Adrenal gland (tissue), 12 donors: ENCODE measurements around the gene SERPINA1. TPM values are rescaled to one million over a fixed set of nuclear protein-coding genes. Genes with fewer than 3 reads are reported as not detected.

Experiments
- DNase-seq, 7 donors: peaks; one replicate each; pipeline ENCODE4 v3.0.0-alpha.2; 2019 to 2020
- H3K27ac ChIP-seq, 5 donors: fragments of 200-600 bp; sonication (generic) in 4 of 5; 1 replicate in 3 of 5; 2 replicates in 2 of 5; pipeline versions ENCODE4 v1.5.1 to v1.8.0; 2016 to 2020; ENCODE audit warnings: mild to moderate bottlenecking in 1 of 5
- H3K27me3 ChIP-seq: fragments of 200-600 bp; 2 replicates; pipeline ENCODE4 v1.8.0; 2021
- H3K36me3 ChIP-seq, 2 donors: fragments of 200-600 bp; replicated peaks in 1 of 2; 1 replicate in 1 of 2; 2 replicates in 1 of 2; pipeline versions ENCODE4 v1.5.1 to v1.8.0; 2018 to 2022
- H3K4me1 ChIP-seq, 2 donors: fragments of 200-600 bp; replicated peaks in 1 of 2; 1 replicate in 1 of 2; 2 replicates in 1 of 2; pipeline versions ENCODE4 v1.5.1 to v1.8.0; 2018 to 2021
- H3K4me3 ChIP-seq, 4 donors: fragments of 200-600 bp; sonication (generic) in 3 of 4; one replicate each; pipeline ENCODE4 v1.5.1; 2016 to 2018
- H3K9me3 ChIP-seq, 3 donors: fragments of 200-600 bp; sonication (generic) in 1 of 3; replicated peaks in 1 of 3; 1 replicate in 2 of 3; 2 replicates in 1 of 3; pipeline versions ENCODE4 v1.5.1 to v1.8.0; 2016 to 2021
- CTCF ChIP-seq, 6 experiments: fragments of 450-650 bp in 4 of 6; fragments of 200-600 bp in 2 of 6; sonication (generic) in 1 of 6; IDR thresholded peaks; 1 replicate in 5 of 6; 2 replicates in 1 of 6; pipeline versions ENCODE4 v1.5.1 to v1.8.0; 2016 to 2021; ENCODE audit warnings: antibody characterized with exemption in 6 of 6, mild to moderate bottlenecking in 2 of 6, moderate library complexity in 1 of 6
- POLR2A ChIP-seq, 2 donors: fragments of 450-650 bp; IDR thresholded peaks; one replicate each; pipeline ENCODE4 v1.6.1; 2017; ENCODE audit warnings: antibody characterized with exemption in 2 of 2, mild to moderate bottlenecking in 2 of 2, moderate library complexity in 1 of 2
- WGBS, 4 donors: extraction: QIAGEN DNeasy Blood & Tissue Kit in 2 of 4; methylation state at CpG; one replicate each; pipeline versions ENCODE4 v1.1.5 to v1.1.7; 2013 to 2017; 5-methylcytosine and 5-hydroxymethylcytosine counted together
- intact Hi-C, 2 donors: fragments of 100-400 bp; cut with DNase I; formaldehyde crosslinking; loops; one replicate each; pipeline versions ENCODE4 v1.14.1 to v1.15.0; 2022 to 2023
- polyA plus RNA-seq, 3 donors: library from polyadenylated mRNA; stranded (reverse); fragments of 200-250 nt in 2 of 3; fragments of 350-450 nt in 1 of 3; fragmentation: Illumina TruSeq in 1 of 3; extraction: RNeasy Lipid Tissue Mini Kit (QIAGEN cat#74804) in 1 of 3; gene quantifications; one replicate each; pipeline ENCODE4 v1.2.3, GENCODE V29; 2013 to 2014
- total RNA-seq, 9 donors: library from RNA; depleted of rRNA in 4 of 9; stranded (reverse); fragments of >200 nt in 4 of 9; fragments of 120-200 nt in 1 of 9; fragmentation: NEBNext Ultra II Directional in 1 of 9; extraction: Animal tissue kit (Norgen Biotek cat#: 25700) in 1 of 9; gene quantifications; one replicate each; pipeline versions ENCODE4 v1.1.0 to v1.2.4, GENCODE V29; 2013 to 2023
- donor health status: healthy with polysubstance abuse.
- donor health status: Bipolar disorder and iron deficiency.
- donor health status: DM: yes; HTN: yes; CAD: no.
- donor health status: DM: no; HTN: no; CAD: no.
- donor health status: DM: no; HTN: no; CAD: no.
- donor health status: DM: yes; HTN: yes; CAD: no.

Gene SERPINA1
- total and polyA plus RNA-seq, 12 donors = 1.6 to 60.1 (median 13.9) TPM

- Histone ChIP-seq H3K4me3 (no peak overlapping the region), H3K27ac (no peak overlapping the region), H3K27me3 (no peaks in the 10 kb centered on the region), H3K4me1 (no peaks in the 10 kb centered on the region), H3K9me3 (no peaks in the 10 kb centered on the region), H3K36me3 (no peaks in the 10 kb centered on the region)
- no peak for TF ChIP-seq CTCF (IDR thresholded peaks at IDR 0.05)
- no peak for TF ChIP-seq POLR2A (IDR thresholded peaks at IDR 0.05)
- intact Hi-C loops = no loop called here
- DNase-seq = no peak
- WGBS, 4 donors = 35 to 61% (median 52%) methylated on average over 4 of the region's 4 CpGs
Measured at GRCh38 chr14:94398182-94398479, 9.7 kb upstream of the SERPINA1 start.

GRCh38 chr14:94397289-94398181, 9.1 kb upstream of the SERPINA1 start:
- TF ChIP-seq CTCF (IDR thresholded peaks at IDR 0.05) = no peak
- TF ChIP-seq POLR2A (IDR thresholded peaks at IDR 0.05) = no peak
- 55 to 64% (median 60%) methylated on average over 9 of the region's 9 CpGs for WGBS, 4 donors
- H3K4me1 ChIP-seq = no peaks in the 10 kb centered on the region

GRCh38 chr14:94396628-94397225, 8.3 kb upstream of the SERPINA1 start:
- DNase-seq = no peak
- Histone ChIP-seq H3K4me3 (no peak overlapping the region), H3K36me3 (no peaks in the 10 kb centered on the region), H3K4me1 (no peaks in the 10 kb centered on the region), H3K27me3 (no peaks in the 10 kb centered on the region), H3K27ac (no peak overlapping the region), H3K9me3 (no peaks in the 10 kb centered on the region)
- TF ChIP-seq POLR2A (IDR thresholded peaks at IDR 0.05) (no peak), CTCF (IDR thresholded peaks at IDR 0.05) (no peak)
- intact Hi-C loops = no loop called here

More at GRCh38 chr14:94397289-94398181, 9.1 kb upstream of the SERPINA1 start:
- intact Hi-C loops = no loop called here
- DNase-seq = no peak
- Histone ChIP-seq H3K36me3 (no peaks in the 10 kb centered on the region), H3K27ac (no peak overlapping the region), H3K4me3 (no peak overlapping the region), H3K9me3 (no peaks in the 10 kb centered on the region), H3K27me3 (no peaks in the 10 kb centered on the region)

GRCh38 chr14:94395888-94396574, 7.6 kb upstream of the SERPINA1 start:
- WGBS, 4 donors = 67 to 77% (median 77%) methylated on average over 5 of the region's 5 CpGs
- intact Hi-C loops = no loop called here
- no peaks in the 10 kb centered on the region for H3K4me1 ChIP-seq

More at GRCh38 chr14:94395888-94396574, 7.6 kb upstream of the SERPINA1 start:
- Histone ChIP-seq H3K4me3 (no peak overlapping the region), H3K9me3 (no peaks in the 10 kb centered on the region), H3K27ac (no peak overlapping the region), H3K27me3 (no peaks in the 10 kb centered on the region), H3K36me3 (no peaks in the 10 kb centered on the region)
- DNase-seq = no peak
- TF ChIP-seq CTCF (IDR thresholded peaks at IDR 0.05) = no peak
